Breast epithelium (tissue), 3 donors: ENCODE measurements around the gene ELAC1.

Experiments used
- POLR2A ChIP-seq: fragments of 450-650 bp; IDR thresholded peaks from one replicate; pipeline ENCODE4 v1.6.1; 2016; ENCODE audit warnings: antibody characterized with exemption, mild to moderate bottlenecking, moderate library complexity
- TF ChIP-seq, protein P1 (sequence below), 3 donors: fragments of 450-650 bp; IDR thresholded peaks; one replicate each; pipeline ENCODE4 v1.5.1; 2016 to 2017; ENCODE audit warnings: antibody characterized with exemption in 3 of 3, mild to moderate bottlenecking in 3 of 3, moderate library complexity in 3 of 3

DNA sequence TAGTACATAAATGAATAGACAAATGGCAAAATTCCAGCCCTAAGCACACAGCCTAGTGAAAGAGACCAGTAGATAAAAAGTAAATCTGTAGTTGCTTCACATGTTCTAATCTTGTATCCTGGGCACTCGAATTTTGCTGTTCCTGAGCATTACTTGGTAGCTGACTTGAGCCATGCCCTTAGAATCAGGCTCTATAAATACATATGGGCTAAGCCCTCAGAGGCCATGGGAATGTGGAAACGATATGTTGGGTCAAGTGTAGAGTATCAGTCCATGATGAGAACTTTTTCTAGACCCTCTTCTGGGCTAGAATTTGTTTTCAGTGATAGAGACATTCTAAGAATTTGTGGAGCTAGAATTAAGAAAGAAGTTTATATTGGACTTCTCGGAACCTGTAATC is 21.9 kb downstream of the ELAC1 start:
- no peak for TF ChIP-seq POLR2A
- TF ChIP-seq, protein P1, sequence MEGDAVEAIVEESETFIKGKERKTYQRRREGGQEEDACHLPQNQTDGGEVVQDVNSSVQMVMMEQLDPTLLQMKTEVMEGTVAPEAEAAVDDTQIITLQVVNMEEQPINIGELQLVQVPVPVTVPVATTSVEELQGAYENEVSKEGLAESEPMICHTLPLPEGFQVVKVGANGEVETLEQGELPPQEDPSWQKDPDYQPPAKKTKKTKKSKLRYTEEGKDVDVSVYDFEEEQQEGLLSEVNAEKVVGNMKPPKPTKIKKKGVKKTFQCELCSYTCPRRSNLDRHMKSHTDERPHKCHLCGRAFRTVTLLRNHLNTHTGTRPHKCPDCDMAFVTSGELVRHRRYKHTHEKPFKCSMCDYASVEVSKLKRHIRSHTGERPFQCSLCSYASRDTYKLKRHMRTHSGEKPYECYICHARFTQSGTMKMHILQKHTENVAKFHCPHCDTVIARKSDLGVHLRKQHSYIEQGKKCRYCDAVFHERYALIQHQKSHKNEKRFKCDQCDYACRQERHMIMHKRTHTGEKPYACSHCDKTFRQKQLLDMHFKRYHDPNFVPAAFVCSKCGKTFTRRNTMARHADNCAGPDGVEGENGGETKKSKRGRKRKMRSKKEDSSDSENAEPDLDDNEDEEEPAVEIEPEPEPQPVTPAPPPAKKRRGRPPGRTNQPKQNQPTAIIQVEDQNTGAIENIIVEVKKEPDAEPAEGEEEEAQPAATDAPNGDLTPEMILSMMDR (IDR thresholded peaks at IDR 0.05), result no peak
